ENCODE measurements around the gene KMT2C. TPM values are rescaled to one million over a fixed set of nuclear protein-coding genes. Genes with fewer than 3 reads are reported as not detected.

KMT2C gene
- total RNA-seq, 1 experiment from 2014 or later = 54.3 TPM

GRCh38 chr7:152136686-152137085, 299.1 kb downstream of the KMT2C start:
- no peak for TF ChIP-seq CTCF (conservative IDR thresholded peaks at IDR 0.05)
- TF ChIP-seq EZH2 (IDR thresholded peaks at IDR 0.05; ENCODE audit: low read depth) = no peak
- CTCF ChIA-PET = no interaction called here

GRCh38 chr7:152133804-152134203, 302.0 kb downstream of the KMT2C start:
- intact Hi-C loops (cut with micrococcal nuclease; ENCODE audit: unreplicated experiment) = no loop called here
- Histone ChIP-seq H3K79me2 (ENCODE audit: low read depth) (no peaks in the 10 kb centered on the region), H4K20me1 (ENCODE audit: insufficient read depth) (0 out of 2 replicates have a peak, but pooled peaks cover 4% of the 10 kb centered on the region), H3K27me3 (ENCODE audit: insufficient read depth, low read depth) (no peaks in the 10 kb centered on the region), H3K9me2 (ENCODE audit: insufficient read depth) (no peaks in the 10 kb centered on the region), H3K4me3 (no peak overlapping the region), H3K27ac (no peak overlapping the region), H3F3A (ENCODE audit: insufficient read depth, low read depth) (no peaks in the 10 kb centered on the region; the same call in 1 of the 2 replicates), H3K4me1 (replicated peaks; ENCODE audit: insufficient read depth) (no peaks in the 10 kb centered on the region), H2AFZ (no peak overlapping the region), H3K4me2 (no peak overlapping the region), H3K9me3 (ENCODE audit: insufficient read depth, low read depth) (no peaks in the 10 kb centered on the region), H3K36me3 (ENCODE audit: low read depth) (0 out of 2 replicates have a peak, but pooled peaks cover 5% of the 10 kb centered on the region)
- ChIA-PET CTCF (no interaction called here), POLR2A (ENCODE audit: unreplicated experiment) (interaction anchor here (0.7 kb wide), 1 partner anchor 15 kb away, joined by 3 read pairs; no protein-coding TSS in a partner anchor)
- no peak for DNase-seq
- BruUV-seq (replicated peaks) = no TSS peak
- TF ChIP-seq CTCF (conservative IDR thresholded peaks at IDR 0.05) (no peak), EZH2 (IDR thresholded peaks at IDR 0.05; ENCODE audit: low read depth) (no peak)

More at GRCh38 chr7:152136686-152137085, 299.1 kb downstream of the KMT2C start:
- intact Hi-C loops (cut with micrococcal nuclease; ENCODE audit: unreplicated experiment) = no loop called here
- Histone ChIP-seq H3K4me1 (replicated peaks; ENCODE audit: insufficient read depth) (no peaks in the 10 kb centered on the region), H2AFZ (no peak overlapping the region), H3K79me2 (ENCODE audit: low read depth) (no peaks in the 10 kb centered on the region), H4K20me1 (ENCODE audit: insufficient read depth) (0 out of 2 replicates have a peak, but pooled peaks cover 9% of the 10 kb centered on the region), H3K4me3 (no peak overlapping the region), H3K4me2 (no peak overlapping the region), H3K9me2 (ENCODE audit: insufficient read depth) (no peaks in the 10 kb centered on the region), H3K36me3 (ENCODE audit: low read depth) (peaks cover 12% of the 10 kb centered on the region), H3K27ac (no peak overlapping the region), H3K9me3 (ENCODE audit: insufficient read depth, low read depth) (no peaks in the 10 kb centered on the region), H3K27me3 (ENCODE audit: insufficient read depth, low read depth) (no peaks in the 10 kb centered on the region), H3F3A (ENCODE audit: insufficient read depth, low read depth) (no peaks in the 10 kb centered on the region)
- no peak for DNase-seq
- POLR2A ChIA-PET (ENCODE audit: unreplicated experiment) = no interaction called here
- no TSS peak for BruUV-seq (replicated peaks)

- TF ChIP-seq EZH2 (IDR thresholded peaks at IDR 0.05; ENCODE audit: low read depth) (no peak), CTCF (conservative IDR thresholded peaks at IDR 0.05) (no peak)
- Histone ChIP-seq H3K4me2 (no peak overlapping the region), H3K27me3 (ENCODE audit: insufficient read depth, low read depth) (no peaks in the 10 kb centered on the region), H3K36me3 (ENCODE audit: low read depth) (0 out of 2 replicates have a peak, but pooled peaks cover 5% of the 10 kb centered on the region), H3K27ac (no peak overlapping the region), H3F3A (ENCODE audit: insufficient read depth, low read depth) (no peaks in the 10 kb centered on the region; the same call in 1 of the 2 replicates), H2AFZ (no peak overlapping the region), H3K4me3 (no peak overlapping the region), H4K20me1 (ENCODE audit: insufficient read depth) (0 out of 2 replicates have a peak, but pooled peaks cover 4% of the 10 kb centered on the region), H3K9me3 (ENCODE audit: insufficient read depth, low read depth) (no peaks in the 10 kb centered on the region), H3K79me2 (ENCODE audit: low read depth) (no peaks in the 10 kb centered on the region), H3K9me2 (ENCODE audit: insufficient read depth) (no peaks in the 10 kb centered on the region), H3K4me1 (replicated peaks; ENCODE audit: insufficient read depth) (no peaks in the 10 kb centered on the region)
- POLR2A ChIA-PET (ENCODE audit: unreplicated experiment) = no interaction called here
- CTCF ChIA-PET = no interaction called here
- DNase-seq = no peak
- no TSS peak for BruUV-seq (replicated peaks)
- intact Hi-C loops (cut with micrococcal nuclease; ENCODE audit: unreplicated experiment) = no loop called here
These were observed 303.0 kb downstream of the KMT2C start for GRCh38 chr7:152132812-152133211.
